GM18520 (cell line): Measurements from ENCODE around the gene CELF5.

Source experiments
- ATAC-seq: cut with Tn5 transposase; IDR thresholded peaks from one replicate; pipeline ENCODE4 v1.9.1; 2021; ENCODE audit not compliant: unreplicated experiment

CELF5 gene

DNA sequence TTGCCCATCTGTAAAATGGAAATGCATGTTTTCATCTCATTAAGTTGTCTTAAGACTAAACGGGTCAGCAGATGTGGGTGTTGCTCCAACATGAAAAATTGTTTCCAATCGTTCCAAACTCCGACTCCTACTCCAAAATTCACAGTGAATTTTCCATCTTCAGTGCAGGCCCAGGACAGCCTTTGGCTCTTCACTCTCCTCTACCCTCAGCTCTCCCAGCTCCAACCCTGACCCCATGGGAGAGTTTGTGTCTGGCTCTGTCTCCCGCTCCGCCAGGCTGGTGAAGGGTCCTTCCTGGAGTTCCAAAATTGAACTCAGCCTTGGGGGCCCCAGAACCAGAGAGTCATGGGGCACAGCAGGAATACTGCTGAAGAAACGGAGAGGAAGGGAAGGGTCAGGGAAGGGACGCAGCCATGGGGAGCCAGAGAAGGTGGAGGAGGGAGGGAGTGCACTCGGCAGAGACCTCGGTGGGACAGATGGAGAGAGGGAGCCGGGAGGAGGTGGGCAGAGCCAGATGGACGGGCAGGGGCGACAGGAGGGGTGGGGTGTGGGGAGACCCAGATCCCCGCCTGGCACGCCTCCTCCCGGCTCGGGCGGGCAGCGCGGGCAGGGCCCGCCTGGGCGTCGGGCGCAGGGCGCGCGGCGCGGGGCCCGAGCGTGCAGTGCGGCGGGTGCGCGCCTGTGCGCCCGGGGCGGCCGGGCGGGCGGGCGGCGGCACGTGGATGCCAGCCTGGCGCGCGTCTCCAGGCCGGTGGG lies 45.6 kb downstream of the CELF5 start:
- ATAC-seq: no peak

DNA sequence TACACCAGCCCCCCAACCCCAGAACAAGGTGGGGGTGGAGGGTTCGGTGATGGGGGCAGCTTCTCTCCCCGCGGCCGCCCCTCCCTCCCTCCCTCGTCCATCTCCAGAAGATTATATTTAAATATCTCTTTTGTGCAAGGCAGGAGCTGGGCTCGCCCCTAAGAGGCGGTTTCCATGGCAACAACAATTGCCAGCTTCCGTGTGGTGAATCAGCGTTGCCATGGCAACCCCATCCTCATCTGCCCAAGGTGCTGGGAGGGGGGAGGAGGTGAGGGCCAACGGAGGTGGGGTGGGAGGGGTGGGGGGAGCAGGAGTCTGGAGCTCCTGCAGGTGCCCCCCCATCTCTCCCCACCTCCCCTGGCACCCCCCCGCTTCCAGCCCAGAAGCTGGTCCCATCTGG lies 46.4 kb downstream of the CELF5 start:
- ATAC-seq: no peak

DNA sequence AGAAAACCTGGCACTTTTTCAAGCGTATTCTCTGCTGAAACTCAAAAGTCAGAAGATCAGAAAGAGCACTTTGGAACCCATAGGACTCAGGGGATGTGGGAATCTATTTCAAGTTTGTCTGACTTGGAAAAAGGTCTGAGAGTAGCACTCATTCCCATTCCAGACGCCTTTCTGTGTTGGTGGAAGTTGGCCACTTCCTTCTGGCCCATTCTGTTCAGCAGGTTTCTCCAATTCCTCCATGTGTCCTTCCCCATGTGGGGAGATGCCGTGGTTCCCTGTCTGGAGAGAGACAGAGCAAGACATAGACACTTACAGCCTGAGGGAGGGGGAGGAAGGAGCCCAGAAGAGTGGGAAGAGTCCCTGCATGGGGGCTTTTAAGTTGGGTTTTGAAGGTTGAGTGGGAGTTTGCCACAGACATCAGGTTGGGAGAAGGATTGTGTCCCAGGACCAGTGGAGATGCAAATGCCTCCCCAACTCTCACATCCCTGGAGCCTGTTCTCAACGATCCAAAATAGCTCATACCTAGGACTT lies 48.0 kb downstream of the CELF5 start:
- ATAC-seq: no peak

DNA sequence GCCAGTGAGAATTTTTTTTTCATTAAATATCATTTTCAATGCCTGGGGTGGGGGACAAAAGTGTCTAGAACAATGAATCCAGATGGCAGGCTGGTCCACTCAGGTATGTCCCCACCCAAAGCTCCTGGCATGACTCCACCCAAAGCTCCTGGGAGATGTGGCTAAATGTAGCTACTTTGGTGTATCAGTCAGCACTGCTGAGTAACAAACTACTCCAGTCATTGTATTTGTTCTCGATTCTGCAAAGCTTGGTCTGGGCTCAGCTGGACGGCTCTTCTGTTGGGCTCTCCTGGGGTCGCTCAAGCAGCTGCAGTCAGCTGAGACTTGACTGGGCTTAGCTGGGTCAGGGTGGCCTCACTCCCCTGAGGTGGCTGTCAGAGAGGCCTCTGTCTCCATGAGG lies 48.5 kb downstream of the CELF5 start:
- no peak for ATAC-seq

DNA sequence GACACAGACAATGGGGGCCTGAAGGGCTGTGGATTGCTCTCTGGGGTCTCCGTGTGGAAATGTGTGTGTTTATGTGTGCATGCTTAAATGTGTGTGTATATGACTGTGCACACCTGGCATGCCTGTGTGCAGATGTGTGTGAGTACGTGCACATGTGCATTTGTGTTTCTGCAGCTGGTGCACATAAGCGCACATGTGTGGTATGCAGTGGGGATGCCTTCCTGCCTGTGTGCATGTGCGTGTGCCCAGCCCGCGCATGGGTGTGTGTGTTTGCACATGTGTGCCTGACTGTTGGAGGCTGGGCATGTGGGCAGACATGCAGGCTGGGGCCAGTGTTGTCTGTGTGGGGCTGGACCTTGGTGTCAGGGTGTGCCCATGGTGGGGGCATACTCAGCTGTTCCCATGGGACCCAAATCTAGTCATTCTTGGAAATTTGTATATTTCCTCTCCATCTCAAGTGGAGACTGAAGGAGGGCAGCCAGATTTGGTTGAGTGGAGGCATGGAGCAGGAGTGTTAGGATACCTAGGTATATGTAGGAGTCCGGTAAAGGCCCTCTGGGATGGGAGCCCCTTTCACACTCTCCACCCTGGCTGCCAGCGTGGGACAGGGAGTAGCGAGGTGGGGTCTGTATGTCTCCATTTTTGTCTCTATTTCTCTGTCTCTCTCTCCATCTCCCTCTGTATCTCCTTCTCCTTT lies 49.9 kb downstream of the CELF5 start:
- ATAC-seq: no peak

DNA sequence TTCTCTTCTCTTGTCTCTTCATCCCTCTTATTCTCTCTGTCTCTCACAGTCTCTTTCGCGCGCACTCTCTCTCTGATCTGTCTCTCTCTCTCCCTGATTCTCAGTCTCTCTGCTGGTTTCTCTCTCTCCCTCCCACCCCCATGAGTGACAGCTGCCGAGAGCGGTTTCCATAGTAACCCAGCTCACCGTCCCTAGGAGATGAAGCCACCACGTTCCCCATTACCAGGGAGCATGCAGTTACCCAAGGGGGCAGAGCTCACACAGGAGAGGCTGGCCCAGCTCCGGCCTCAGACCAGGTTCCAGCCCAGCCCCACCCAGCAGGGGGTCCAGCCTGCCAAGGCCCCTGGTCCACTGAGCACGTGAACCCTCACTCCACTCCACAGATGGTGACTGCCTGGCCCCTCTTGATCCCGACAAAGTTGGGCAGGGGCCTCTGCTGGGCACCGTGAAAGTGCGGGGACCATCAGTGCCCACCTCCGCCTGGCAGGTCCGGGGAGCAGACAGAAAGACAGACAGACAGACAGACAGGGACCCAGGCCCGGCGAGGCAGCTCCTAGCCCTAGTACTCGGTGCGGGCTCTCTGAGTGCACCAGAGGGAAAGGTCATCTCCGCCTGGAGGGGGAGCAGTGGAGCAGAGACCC lies 50.6 kb downstream of the CELF5 start:
- no peak for ATAC-seq

DNA sequence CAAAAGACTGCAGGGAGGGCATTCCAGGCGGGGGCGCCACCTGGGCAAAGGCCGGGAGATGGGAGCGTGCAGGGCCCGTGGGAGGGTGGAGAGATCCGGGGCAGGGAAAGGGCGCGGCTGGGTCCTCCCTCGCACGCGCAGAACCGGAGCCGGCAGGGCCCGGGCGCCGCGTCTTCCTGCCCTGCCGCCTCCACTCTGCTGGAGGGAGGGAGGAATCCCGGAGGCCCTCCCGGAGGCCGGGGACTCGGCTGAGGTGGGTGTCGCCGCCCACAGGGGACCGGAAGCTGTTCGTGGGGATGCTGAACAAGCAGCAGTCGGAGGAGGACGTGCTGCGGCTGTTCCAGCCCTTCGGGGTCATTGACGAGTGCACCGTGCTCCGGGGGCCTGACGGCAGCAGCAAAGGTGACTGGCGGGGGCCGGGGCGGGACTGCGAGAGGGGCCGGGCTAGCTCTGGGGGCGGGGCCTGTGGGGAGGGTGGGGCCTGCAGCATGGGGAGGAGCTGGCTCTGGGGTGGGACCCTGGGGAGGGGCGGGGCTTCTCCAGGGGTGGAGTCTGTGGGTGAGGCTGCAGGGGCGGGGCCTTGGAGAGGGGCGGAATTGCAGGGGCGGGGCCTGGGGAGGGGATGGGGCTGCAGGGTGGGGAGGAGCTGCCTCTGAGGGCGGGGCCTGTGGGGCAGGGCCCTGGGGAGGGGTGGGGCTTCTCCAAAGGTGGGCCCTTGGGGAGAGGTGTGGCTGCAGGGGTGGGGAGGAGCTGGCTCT lies 51.3 kb downstream of the CELF5 start:
- no peak for ATAC-seq

DNA sequence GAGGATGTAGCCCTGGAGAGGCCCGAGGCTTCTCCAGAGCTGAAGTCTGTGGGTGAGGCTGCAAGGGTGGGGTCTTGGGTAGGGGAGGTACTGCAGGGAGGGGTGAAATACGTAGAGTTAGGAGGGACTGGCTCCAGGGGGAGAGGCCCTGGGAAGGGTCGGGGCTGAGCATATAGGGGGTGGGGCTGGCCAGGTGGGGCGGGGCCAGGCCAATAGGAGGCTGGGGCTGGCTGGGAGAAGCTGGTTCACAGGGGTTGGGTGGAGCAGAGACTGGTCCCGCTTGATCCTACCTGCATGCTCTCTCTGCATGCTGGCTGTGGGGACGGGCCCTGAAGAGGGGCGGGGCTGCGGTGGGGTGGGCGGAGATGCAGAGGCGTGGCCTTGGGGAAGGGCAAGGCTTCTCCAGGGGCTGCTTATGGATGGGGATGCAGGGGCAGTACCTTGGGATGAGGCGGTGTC lies 51.9 kb downstream of the CELF5 start:
- ATAC-seq: no peak

DNA sequence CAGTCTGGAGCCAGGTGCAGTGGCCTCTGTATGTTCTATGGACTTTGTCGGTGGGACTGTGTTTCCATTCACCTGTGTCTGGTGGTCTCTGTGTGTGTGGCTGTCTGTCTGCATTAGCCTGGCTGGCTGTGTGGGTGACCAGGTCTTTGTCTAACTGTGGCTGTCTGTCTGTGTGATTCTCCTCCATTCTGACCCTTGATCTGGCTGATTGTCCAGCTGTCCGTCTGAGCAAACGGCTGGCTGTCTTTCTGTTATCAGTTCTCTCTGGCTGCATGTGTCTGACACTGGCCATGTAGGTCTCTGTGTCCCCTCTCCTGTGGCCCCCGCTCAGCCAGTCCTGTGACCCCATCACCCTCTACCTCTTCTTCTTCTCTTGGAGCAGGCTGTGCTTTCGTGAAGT lies 53.2 kb downstream of the CELF5 start:
- ATAC-seq: no peak

DNA sequence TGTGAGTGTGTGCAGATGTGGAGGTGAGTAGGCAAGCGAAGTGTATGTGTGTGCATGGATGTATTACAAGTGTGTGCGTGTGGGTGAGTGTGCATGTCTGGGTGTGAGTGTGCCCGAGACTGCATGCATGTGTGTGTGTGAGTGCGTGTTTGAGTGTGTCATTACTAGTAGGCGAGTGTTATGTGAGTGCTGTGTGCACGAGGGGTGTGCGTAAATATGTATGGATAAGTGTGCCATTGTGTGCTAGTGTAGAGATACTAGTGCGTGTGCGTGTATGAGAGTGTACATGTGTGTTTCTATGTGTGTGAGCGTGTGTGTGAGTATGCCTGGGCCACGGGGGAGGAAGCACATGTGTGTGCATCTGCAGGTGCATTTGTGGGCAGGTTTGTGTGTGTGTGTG lies 53.8 kb downstream of the CELF5 start:
- no peak for ATAC-seq

DNA sequence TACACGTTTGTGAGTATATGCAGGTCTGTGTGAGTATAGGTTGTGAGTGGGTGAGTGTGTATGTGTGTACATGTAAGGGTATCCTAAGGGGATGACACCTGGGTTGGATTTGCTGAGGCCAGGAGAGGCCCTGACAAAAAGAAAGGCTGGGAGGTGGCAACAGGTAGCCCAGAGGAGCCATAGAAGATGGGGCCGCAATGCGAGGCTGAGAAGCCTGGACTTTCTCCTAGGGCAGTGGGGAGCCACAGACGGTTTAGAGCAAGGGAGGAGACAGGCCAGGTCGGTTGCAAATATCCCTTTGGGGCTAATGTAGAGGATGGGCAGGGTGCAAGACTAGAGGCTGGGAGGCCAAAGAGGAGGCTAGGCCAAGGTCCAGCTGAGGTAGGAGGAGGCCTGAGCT lies 54.3 kb downstream of the CELF5 start:
- ATAC-seq: no peak

DNA sequence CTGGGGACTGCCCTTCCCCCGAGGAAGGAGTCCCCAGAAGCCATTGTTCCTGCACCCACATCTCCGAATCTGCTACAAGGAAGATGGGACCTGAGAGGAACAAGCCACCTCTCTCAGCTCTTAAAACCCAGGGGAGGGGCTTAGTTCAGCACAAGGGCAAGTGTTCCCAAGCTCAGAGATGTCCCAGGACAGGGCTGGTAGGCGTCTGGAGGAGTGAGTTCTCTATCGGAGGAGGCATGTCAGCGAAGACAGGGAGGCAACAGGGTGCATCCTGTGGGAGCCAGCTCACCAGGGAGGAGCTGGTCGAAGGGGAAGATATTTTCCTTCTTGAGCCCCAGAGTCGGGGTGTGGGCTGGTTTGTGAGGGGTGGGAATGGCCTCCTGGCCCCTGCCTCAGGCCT lies 54.8 kb downstream of the CELF5 start:
- ATAC-seq: no peak

DNA sequence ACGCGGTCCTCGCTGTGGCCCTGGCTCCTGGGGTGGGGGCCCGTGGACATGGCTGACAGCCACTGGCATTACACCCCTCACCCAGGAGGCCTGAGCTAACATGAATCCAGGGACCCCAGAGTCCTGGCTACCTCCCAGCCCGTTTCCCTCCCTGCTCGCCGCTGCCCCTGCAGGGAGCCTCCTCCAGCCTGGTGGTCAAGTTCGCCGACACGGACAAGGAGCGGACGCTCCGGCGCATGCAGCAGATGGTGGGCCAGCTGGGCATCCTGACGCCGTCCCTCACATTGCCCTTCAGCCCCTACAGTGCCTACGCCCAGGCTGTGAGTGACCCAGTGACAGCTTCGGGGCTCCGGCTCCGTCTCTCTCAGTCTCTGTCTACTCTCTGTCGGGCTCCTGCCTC lies 56.6 kb downstream of the CELF5 start:
- ATAC-seq: no peak

DNA sequence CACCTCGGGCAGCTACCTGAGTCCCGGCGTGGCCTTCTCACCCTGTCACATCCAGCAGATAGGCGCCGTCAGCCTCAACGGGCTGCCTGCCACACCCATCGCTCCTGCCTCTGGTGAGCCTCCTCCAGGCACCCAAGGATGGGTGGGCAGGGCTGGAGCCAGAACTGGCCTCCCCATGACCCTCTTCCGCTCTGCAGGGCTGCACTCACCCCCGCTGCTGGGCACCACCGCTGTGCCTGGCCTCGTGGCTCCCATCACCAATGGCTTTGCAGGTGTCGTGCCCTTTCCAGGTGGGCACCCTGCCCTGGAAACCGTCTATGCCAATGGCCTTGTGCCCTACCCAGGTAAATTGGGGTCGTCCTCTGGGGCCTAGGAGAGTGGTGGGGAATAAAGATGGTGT lies 57.7 kb downstream of the CELF5 start:
- no peak for ATAC-seq

DNA sequence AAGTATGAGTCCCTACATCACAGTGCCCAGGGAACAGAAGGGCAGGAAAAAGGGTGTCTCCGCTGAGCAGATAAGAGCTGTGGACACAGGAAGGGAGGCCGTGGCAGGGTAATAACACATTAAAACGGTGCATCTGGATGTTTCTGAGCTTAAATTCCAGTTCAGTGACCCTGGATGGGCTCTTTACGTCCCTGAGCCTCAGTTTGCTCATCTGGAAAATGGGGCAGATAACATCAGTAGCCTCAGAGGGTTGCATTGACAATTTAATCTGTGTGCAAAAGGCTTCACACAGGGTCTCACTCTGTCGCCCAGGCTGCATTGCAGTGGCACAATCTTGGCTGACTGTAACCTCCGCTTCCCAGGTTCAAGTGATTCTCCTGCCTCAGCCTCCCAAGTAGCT lies 58.1 kb downstream of the CELF5 start:
- ATAC-seq: no peak

DNA sequence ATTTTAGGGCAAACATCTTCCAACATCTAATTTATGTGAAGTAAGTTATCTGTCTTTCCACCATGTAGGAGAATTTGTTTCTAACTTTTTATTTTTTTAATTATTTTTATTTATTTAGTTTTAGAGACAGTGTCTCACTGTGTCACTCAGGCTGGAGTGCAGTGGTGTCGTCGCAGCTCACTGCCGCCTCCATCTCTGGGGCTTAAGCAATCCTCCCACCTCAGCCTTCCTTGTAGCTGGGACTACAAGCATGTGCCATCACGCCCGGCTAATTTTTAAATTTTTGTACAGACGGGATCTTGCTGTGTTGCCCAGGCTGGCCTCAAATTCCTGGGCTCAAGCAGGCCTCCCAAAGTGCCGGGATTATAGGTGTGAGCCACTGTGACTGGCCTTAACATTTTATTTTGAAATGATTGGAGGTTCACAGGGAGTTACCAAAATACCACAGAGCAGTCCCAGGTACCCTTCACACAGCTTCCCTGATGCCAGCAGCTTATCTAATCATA lies 58.8 kb downstream of the CELF5 start:
- ATAC-seq: no peak

DNA sequence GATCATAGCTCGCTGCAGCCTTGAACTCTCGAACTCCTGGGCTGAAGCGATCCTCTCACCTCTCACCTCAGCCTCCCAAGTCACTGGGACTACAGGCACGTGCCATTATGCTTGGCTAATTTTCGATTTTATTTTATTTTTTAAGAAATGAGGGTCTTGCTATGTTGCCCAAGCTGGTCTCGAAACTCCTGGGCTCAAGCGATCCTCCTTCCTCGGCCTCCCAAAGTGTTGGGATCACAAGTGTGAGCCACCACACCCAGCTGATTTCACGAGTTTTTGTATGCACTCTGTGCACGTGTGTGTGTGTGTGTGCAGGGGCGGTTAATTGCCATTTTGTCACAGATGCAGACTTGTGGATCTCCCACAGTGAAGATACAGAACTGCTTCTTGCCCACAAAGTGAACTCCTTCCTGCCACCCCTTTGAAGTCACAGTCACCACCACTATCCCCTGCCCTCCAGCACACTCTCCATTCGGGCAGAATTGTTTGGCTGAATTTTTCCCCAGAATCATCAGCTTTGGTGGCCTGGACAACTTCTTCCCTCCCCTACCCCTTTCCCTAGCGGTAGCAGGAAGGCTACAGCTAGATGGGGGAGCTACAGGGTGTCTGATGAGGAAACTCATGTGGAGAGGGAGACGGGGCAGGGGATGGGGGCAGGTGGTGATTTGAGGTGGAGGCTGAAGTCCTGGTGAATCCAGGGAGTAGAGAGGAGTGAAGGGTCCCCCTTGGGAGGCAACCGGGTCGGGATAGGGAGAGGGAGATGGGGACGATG lies 59.6 kb downstream of the CELF5 start:
- no peak for ATAC-seq

DNA sequence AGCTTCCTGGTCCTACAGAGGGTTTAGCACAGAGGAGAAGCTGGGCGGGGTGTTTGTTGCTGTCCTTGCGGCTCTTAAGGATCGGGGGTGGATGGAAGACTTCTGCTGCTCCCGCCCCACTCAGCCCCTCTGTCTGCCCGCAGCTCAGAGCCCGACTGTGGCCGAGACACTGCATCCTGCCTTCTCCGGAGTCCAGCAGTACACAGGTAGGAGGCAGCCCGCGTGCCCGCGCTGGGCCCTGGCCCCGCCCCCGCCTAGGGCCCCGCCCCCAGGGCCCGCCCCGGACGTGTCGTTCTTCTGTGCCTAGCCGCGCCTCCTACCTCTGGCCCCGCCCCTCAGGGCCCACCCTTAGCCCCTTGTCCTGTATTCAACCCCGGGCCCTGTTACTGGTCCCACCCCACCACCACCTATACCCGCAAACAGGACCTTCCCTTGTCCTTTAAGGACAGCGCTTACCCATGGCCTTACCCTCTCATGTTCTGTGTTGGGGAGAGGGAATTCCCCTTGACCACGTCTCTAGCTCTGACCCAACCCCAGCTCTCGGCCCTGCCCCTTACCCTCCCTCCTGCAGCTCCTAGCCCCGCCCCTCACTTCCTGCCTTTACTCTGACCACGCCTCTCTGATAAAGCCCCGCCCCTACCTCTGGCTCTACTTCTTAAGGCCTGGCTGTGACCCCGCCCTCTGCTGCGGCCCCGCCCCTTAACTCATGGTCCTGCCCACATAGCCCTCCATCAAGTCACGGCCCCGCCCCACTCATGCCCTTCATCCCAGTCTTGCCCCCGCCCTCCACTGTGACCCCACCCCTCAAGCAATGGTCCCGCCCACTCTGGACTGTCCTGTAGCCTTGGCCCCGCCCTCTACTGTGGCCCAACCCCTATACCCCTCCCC lies 60.5 kb downstream of the CELF5 start:
- no peak for ATAC-seq

DNA sequence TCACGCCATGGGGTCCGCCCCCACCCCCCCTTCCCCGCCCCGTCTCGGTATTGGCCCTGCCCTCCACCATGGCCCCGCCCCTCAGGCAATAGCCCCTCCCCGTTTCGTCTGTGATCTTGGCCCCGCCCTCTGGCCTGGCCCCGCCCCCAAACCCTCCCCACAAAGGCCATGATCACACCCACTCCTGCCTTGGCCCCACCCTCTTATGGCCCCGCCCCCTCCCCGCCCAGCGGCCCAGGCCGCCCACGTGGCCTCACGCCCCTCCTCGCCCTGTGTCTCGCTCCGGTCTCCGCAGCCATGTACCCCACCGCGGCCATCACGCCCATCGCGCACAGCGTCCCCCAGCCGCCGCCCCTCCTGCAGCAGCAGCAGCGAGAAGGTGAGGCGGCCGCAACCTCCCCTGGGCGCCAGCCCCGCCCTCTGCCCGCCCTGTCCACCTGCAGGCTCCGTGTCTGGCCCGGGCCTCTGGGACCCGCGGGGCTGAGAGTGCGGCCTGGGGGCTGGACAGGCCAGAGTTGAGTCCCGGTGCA lies 61.3 kb downstream of the CELF5 start:
- no peak for ATAC-seq
